ENCODE data around the gene TTYH1. TPM values are rescaled to one million over a fixed set of nuclear protein-coding genes. Genes with fewer than 3 reads are reported as not detected.
"Not testable (repeated sequence)": the region's sequence is repeated elsewhere in the genome, so short reads cannot be mapped to it uniquely, and the experiment has no call there.

TTYH1 gene
- total RNA-seq, 1 donor from 2014 or later, result 1.5 TPM

- DNase-seq (no peak), ATAC-seq (ENCODE audit: poor library complexity) (no peak)
- intact Hi-C loops (cut with DNase I), result no loop called here
Measured at GRCh38 chr19:54432144-54432738, 17.0 kb downstream of the TTYH1 start.

- no peak for ATAC-seq (ENCODE audit: poor library complexity)
- no peak for DNase-seq
- intact Hi-C loops (cut with DNase I), result no loop called here
Measured at GRCh38 chr19:54433697-54434096, 18.4 kb downstream of the TTYH1 start.

DNA sequence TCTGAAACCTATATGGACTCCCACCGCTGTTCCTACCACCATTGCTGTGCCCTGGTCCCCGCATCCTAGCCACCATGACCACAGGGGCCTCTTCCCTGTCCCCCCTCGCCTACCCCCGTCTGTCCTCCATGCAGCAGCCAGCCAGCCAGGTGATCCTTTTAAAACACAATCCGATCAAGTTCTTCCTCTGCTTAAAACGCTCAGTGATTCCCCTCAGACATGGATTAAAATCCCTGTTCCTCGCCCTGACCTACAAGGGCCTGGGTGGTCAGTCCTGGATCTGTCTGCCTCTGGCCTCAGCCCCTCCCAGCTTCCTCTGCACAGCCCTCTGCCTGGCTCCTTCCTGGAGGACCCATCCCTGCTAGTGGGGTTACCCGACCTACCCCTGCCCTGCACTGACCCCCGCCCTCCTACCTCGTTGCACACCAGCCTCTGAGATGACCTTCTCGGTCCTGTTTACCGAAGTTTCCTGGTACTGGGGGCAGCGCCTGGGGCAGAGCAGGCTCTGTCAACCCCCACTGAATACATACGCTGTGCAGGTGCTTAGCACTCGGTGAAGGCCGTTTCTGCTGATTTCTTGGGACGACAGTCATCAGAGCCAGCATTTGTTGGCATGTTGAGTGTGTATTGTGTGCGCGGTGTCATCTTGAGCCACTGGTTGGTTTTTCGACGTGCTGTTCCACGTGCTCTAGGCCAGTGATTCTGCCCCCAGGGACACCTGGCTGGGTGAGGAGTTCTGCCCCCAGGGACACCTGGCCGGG lies 19.0 kb downstream of the TTYH1 start:
- intact Hi-C loops (cut with DNase I), result no loop called here
- no peak for ATAC-seq (ENCODE audit: poor library complexity)
- DNase-seq, result no peak

DNA sequence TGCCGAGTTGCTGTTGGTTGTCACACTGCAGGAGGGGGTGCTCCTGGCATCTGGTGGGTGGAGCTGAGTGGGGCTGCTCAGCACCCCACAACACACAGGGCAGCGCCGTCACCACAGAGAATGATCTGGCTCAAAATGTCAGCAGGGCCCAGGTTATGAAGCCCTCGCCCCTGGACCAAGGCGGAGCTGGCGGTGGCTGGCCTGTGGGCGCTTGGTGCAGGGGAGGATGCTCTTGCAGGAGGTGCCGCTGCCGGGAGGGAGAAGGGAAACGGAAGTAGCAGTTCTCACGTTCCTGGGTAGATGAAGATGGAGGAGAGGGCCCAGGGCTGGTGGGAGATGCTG lies 19.6 kb downstream of the TTYH1 start:
- intact Hi-C loops (cut with DNase I), result no loop called here
- DNase-seq, result no peak
- ATAC-seq (ENCODE audit: poor library complexity), result no peak

DNA sequence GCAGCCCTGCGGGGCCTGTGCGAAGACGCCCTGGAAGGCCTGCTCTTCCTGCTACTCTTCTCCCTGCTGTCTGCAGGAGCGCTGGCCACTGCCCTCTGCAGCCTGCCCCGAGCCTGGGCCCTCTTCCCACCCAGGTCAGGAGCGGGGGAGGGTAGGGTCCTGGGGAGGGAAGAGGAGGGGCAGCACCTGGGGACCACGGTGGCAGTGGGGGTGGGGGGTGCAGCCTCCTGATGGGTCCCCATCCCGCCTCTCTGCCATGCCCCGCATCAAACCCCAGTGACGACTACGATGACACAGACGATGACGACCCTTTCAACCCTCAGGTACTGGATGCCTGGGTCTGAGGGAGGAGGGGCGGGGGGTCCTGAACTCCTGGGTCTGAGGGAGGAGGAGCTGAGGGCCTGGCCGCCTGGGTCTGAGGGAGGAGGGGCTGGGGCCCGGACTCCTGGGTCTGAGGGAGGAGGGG lies 20.3 kb downstream of the TTYH1 start:
- DNase-seq (no peak), ATAC-seq (ENCODE audit: poor library complexity) (peak; percentile 2)
- intact Hi-C loops (cut with DNase I), result no loop called here

- ATAC-seq (ENCODE audit: poor library complexity) (peak; percentile 40), DNase-seq (no peak)
- intact Hi-C loops (cut with DNase I), result no loop called here
Measured at GRCh38 chr19:54436031-54436523, 20.8 kb downstream of the TTYH1 start.

- intact Hi-C loops (cut with DNase I), result no loop called here
- ATAC-seq (ENCODE audit: poor library complexity), result peak; percentile 34
- DNase-seq, result no peak
Measured at GRCh38 chr19:54436628-54437252, 21.5 kb downstream of the TTYH1 start.

DNA sequence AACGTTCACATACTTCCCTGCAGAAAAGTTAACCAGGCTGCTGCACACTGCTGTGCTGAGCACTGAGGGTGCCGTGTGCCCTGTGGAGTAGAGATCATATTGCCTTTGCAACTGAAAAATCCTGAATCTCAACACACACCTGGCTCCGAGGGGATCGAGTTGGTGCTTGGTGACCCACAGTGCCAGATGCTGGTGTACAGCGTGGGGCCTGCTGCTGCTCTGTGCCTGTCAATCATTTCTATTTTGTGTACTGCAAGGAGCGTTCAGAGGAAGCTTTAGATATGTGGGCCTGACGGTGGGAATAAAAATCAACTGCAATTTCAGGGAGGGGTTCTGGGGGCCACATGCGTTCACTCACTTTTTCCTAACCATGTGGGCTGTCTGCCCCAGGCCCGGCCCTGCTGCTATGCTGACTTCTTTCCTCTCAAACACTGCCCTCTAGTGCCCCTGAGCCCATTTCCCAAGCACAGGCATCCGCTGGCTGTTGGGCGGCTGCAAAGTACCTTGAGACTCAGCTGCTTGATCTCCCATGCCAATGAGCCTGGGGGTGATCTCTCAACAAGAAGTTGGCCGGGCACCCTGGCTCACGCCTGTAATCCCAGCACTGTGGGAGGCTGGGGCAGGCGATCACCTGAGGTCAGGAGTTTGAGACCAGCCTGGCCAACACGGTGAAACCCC lies 24.0 kb downstream of the TTYH1 start:
- peak; percentile 24 for ATAC-seq (ENCODE audit: poor library complexity)
- no peak for DNase-seq
- intact Hi-C loops (cut with DNase I), result no loop called here

DNA sequence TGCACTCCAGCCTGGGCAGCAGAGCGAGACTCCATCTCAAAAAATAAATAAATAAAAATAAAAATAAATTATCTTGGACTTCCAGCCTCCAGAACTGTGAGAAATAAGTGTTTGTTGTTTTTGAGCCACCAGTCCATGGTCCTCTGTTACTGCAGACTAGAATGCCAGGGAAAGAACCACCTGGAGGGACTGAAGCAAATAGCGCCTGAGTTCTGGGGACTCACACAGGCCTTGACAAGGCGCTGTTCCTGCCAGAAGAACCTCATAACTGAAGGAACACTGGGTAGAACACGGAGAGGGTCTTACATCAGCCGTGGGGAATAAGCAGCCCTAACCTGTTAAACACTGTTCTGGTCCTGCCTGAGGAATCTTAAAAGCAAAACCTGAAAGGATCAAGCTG lies 25.4 kb downstream of the TTYH1 start:
- no peak for DNase-seq
- intact Hi-C loops (cut with DNase I), result no loop called here
- ATAC-seq (ENCODE audit: poor library complexity), result no peak

- no peak for ATAC-seq (ENCODE audit: poor library complexity)
- intact Hi-C loops (cut with DNase I), result no loop called here
- DNase-seq, result no peak
Measured at GRCh38 chr19:54444737-54445136, 29.5 kb downstream of the TTYH1 start.

DNA sequence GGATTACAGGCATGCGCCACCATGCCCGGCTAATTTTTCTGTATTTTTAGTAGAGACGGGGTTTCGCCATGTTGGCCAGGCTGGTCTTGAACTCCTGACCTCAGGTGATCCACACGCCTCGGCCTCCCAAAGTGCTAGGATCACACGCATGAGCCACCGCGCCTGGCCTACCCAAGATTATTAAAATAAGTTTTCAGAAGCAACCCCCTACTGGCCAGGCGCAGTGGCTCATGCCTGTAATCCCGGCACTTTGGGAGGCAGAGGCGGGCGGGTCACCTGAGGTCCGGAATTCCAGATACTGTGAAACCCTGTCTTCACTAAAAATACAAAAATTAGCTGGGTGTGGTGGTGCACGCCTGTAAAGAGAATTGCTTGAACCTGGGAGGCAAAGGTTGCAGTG lies 31.1 kb downstream of the TTYH1 start:
- DNase-seq; ATAC-seq (ENCODE audit: poor library complexity); intact Hi-C loops (cut with DNase I): not testable (repeated sequence)

GRCh38 chr19:54448040-54448773 lies 32.9 kb downstream of the TTYH1 start:
- intact Hi-C loops (cut with DNase I), result no loop called here
- ATAC-seq (ENCODE audit: poor library complexity), result peak; percentile 30
- peak; percentile 72 for DNase-seq

GRCh38 chr19:54448774-54449700 lies 33.8 kb downstream of the TTYH1 start, which contains the start of gene LENG8:
Gene LENG8, plus strand, starts transcription at chr19:54449199. Its CDS starts 2,146 bp downstream, at chr19:54451345.
- DNase-seq, result peak; percentile 99
- ATAC-seq (ENCODE audit: poor library complexity), result peak; percentile 98
- intact Hi-C loops (cut with DNase I), result no loop called here

GRCh38 chr19:54449701-54450069 lies 34.4 kb downstream of the TTYH1 start:
- no peak for DNase-seq

GRCh38 chr19:54451331-54451871 lies 36.1 kb downstream of the TTYH1 start:
- intact Hi-C loops (cut with DNase I), result no loop called here
- ATAC-seq (ENCODE audit: poor library complexity), result no peak
- DNase-seq, result no peak

More at GRCh38 chr19:54449701-54450069, 34.4 kb downstream of the TTYH1 start:
- no peak for ATAC-seq (ENCODE audit: poor library complexity)
- intact Hi-C loops (cut with DNase I), result no loop called here

DNA sequence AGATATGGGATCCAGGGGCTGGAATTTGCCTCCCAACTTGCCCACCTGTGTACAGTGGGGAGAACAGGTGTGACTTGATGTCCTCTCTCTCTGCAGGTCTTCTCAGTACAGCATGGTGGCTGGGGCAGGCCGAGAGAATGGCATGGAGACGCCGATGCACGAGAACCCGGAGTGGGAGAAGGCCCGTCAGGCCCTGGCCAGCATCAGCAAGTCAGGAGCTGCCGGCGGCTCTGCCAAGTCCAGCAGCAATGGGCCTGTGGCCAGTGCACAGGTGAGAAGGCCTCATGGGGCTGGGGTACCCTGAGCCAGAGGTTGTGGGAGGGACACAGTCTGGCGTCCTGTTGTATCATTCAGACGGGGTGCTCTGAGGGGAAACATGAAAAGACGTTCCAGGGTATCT lies 36.7 kb downstream of the TTYH1 start:
- intact Hi-C loops (cut with DNase I), result no loop called here
- DNase-seq (no peak), ATAC-seq (ENCODE audit: poor library complexity) (no peak)

DNA sequence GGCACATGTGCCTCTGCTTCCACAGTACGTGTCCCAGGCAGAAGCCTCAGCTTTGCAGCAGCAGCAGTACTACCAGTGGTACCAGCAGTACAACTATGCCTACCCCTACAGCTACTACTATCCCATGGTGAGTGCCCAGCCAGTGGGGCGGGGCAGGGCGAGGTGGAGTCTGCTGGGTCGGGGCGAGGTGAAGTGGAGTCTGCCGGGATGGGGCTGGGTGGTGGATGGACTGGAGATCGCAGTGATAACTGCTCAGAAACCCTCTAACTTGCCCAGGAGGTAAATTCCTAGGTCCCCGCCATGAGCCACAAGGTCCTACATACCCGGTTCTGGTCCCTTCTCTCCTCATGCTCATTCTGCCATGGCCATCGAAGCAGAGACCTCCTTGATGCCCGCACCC lies 37.4 kb downstream of the TTYH1 start:
- ATAC-seq (ENCODE audit: poor library complexity) (no peak), DNase-seq (no peak)
- intact Hi-C loops (cut with DNase I), result no loop called here

All from Right ventricle myocardium superior (tissue), 1 donor.